GM19238 (cell line): Measurements from ENCODE around the gene SLC39A11.
"Not testable (repeated sequence)": the region's sequence is repeated elsewhere in the genome, so short reads cannot be mapped to it uniquely, and the experiment has no call there.

Experiments used
- DNase-seq: peaks from one replicate; pipeline ENCODE4 v3.0.0; 2011; ENCODE audit warnings: low spot score; ENCODE audit not compliant: insufficient read length

SLC39A11 gene

DNA sequence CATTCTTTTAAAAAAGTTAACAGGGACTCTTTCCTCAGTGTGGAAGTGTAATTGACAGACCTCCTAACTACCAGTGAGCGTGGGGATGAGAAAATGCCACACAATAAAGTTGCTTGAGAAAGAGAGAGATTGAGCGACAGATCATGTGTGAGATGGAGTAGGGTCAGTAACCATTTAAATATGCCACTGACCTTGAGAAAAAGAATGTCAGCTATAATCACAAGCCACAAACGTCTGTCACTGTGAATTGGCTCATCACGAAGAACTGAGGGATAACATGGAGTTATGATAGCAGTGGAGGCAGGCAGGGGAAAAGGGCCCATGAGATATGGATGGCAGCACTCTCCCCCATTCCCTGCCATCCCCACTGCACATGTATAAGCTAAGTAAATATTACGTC lies 253.9 kb downstream of the SLC39A11 start:
- no peak for DNase-seq

DNA sequence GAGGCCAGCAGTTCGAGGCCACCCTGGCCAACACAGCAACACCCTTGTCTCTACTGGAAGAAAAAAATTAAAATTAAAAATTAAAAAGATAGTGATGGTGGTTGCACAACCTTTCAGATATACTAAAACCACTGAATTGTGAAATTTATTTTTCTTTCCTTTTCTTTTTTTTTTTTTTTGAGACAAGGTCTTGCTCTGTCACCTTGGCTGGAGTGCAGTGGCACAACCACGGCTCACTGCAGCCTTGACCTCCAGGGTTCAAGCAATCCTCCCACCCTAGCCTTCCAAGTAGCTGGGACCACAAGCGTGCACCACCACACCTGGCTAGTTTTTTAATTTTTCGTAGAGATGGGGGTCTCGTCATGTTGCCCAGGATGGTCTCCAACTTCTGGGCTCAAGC lies 254.4 kb downstream of the SLC39A11 start:
- DNase-seq, result no peak

DNA sequence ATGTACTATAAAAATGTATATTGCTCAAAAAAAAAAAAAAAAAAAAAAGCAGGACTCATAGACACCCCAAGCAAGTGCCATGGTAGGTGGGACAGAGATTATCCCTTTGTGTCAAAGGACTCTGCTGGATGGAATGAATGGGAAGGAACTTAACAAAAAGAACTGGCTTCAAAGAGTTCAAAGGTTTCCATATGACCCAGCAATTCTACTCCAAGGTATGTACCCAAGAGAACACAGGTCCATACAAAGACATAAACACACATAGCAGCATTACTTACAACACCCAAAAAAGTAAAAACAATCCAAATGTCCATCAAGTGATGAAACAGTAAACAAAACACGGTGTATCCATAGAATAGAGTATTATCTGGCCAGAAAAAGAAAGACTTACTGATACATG lies 255.2 kb downstream of the SLC39A11 start:
- DNase-seq, result no peak

DNA sequence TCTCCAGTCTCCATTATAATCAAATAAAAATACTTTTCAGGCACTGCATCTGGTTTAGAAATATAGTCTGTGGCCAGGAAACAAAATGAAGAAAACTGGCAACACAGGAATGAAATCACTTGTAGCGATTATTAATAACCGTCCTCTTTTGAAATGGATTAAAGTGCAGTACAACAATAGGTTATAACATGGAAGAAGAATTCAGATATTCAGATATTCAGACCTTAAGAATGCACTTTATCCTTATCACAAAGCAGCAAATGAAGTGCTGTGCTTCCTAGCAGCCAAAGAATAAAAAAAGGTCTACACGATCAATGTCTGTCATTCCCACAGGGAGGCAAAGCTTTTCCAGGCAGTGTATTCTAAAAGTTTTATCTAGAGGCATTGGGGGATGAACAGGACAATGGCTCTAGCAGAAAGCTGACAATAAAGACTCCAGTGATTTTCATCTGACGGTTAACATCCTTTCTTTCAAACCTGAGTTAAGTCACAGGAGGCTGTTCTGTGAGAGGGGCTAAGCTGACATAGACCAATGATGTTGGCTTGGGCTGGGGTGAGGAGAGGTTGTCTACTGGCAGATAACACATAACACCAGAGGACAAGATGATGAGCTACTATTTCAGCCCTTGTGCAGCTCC lies 259.2 kb downstream of the SLC39A11 start:
- DNase-seq, result no peak

DNA sequence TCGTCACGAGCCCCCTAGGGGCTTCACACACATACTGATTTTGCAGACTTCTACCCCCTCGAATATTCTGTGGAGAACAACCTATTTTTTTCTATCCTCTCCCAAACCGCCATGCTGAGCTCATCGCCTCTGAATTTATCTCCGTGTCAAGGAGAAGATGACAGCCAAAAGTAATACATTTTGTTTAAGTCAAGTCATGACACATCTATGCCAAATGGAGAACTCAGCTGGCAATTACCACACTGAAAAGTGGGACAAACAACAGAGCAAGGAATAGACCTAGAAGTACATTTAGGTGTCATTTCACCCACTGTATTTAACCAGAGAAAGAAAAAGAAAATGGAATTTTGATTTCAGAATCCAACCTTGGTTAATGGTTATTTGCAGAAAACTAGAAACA lies 260.2 kb downstream of the SLC39A11 start:
- no peak for DNase-seq

DNA sequence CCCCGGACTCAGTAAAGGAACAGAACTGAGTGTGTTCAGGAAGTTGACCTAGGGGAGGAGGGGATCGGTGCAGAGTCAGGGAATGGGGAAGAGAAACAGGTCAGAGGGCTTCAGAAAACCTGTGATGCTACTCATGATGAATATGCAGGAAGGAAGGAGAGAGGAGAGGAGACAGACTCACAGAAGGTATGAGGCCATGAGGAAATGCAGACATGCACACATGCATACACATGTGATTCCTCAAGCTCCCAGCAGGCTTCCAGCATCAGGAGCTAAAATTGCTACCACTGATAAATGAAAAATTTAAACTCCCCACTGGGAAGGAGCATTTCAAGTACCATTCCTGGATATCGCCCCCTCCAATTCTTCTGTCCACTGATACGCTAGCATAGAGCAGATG lies 262.6 kb downstream of the SLC39A11 start:
- no peak for DNase-seq

DNA sequence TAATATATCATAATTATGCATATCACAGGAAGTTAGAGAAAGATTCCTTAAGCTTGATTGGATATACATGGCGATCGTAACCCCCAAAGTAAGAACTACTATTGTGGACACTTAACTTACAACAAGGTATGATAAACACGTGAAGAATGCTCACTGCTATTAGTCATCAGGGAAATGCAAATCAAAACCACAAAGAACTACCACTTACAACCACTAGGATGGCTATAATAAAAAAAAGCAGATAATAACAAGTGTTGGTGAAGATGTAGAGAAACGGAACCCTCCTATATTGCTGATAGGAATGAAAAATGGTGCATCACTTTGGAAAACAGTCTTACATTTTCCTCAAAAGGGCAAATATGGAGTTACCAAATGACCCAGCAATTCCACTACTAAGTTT lies 265.9 kb downstream of the SLC39A11 start:
- DNase-seq, result no peak

DNA sequence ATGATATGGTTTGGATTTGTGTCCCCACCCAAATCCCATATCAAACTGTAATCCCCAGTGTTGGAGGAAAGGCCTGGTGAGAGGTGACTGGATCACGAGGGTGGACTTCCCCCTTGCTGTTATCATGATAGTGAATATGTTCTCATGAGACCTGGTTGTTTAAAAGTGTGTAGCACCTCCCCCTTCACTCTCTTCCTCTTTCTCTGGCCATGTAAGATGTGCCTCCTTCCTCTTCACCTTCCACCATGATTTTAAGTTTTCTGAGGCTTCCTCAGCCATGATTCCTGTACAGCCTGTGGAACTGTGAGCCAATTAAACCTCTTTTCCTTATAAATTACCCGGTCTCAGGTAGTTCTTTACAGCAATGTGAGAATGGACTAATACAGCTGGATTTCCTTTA lies 266.4 kb downstream of the SLC39A11 start:
- DNase-seq, result not testable (repeated sequence)

DNA sequence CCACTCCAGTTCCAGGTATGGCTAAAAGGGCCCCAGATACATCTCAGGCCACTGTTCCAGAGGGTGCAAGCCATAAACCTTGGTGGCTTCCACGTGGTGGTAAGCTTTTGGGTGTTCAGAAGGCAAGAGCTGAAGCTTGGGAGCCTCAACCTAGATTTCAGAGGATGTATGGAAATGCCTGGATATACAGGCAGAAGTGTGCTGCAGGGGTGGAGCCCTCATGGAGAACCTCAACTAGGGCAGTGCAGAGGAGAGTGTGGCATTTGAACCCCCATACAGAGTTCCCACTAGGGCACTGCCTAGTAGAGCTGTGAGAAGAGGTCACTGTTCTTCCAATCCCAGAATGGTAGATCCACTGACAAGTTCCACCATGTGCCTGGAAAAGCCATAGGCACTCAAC lies 267.3 kb downstream of the SLC39A11 start:
- no peak for DNase-seq

DNA sequence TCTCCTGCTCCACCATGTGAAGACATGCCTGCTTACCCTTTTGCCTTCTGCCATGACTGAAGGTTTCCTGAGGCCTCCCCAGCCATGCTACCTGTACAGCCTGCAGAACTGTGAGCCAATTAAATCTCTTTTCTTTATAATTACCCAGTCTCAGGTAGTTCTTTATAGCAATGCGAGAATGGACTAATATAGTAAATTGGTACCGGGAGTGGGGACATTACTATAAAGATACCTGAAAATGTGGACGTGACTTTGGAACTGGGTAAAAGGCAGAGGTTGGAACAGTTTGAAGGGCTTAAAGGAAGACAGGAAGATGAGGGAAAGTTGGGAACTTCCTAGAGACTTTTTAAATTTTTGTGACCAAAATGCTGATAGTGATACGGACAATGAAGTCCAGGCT lies 268.2 kb downstream of the SLC39A11 start:
- not testable (repeated sequence) for DNase-seq

DNA sequence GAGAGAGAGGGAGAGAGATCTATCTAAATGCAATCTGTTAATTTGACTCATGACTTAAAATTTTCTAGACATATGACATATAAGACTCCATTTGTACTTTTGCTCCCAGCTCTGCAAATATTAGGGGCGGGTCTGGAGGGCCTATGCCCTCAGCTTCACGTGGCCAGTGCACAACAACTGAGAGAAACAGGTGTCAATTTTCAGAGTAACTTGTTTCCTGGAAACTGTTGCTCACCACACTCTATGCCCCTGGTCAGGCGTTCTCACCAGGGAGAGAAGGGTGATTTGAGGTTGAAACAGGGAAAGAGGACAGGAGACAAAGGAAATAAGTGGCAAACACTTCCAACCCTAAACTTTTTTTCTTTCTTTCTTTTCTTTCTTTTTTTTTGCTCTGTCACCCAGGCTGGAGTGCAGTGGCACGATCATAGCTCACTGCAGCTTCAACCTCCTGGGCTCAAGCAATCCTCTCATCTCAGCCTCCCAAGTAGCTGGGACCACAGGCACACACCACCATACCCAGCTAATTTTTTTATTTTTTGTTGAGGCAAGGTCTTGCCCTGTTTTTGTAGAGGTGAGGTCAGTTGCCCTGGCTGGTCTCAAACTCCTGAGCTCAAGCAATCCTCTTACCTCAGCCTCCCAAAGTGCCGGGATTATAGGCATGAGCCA lies 270.0 kb downstream of the SLC39A11 start:
- DNase-seq, result no peak

DNA sequence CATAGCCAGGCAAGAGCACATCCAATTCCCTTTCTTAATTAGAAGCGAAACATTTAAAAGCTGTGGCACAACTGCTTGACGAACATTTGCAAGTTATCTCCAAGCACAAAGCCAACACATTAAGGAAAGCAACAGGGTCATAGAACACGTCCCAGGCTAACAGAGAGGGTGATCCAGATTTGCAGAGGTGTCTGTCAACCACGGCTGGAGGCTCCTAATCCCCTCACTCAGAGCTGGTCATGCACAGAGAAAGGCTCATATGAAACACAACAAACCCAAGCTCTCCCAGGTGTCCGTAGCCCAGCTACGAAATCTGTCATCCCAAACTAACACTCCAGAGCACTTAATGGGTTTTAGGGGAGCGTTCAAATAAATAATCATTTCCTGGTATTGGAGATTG lies 276.1 kb downstream of the SLC39A11 start:
- no peak for DNase-seq

DNA sequence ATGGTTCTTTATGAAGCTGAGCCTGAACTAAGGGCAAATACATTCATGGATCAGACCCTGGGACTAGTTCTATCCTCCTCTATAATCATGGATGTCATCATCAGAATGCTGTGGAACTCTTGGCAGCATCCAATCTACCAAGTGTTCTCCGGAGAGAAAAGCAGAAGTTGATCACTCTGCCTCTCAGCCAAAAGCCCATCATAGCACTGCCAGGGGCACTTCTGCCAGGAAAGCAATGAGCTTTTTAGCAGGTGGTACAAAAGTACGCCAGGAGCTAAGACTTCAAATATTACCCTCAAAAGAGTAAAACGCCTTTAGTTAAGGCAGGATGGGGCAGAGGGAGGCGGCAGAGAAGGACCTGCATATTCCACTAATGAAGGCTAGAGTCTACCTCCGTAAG lies 279.0 kb downstream of the SLC39A11 start:
- no peak for DNase-seq

DNA sequence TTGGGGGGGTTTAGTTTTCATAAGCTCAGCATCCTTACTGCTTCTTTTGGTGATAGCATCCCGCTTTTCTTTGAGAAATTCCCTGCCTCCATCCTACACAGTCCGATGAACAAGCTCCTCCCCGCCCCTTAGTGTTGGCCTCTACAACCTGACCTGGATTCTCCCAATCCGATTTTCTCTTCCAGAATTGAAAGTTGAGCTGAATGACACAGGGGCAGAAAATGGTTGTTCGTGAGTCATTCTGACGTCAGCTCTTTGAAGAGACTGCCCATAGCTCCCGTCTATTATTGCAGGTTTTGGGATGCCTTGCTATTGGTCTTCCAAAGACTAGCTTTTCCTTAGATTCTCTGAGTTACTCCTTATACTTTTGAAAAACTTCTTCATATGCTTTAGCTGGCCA lies 279.7 kb downstream of the SLC39A11 start:
- DNase-seq, result no peak

DNA sequence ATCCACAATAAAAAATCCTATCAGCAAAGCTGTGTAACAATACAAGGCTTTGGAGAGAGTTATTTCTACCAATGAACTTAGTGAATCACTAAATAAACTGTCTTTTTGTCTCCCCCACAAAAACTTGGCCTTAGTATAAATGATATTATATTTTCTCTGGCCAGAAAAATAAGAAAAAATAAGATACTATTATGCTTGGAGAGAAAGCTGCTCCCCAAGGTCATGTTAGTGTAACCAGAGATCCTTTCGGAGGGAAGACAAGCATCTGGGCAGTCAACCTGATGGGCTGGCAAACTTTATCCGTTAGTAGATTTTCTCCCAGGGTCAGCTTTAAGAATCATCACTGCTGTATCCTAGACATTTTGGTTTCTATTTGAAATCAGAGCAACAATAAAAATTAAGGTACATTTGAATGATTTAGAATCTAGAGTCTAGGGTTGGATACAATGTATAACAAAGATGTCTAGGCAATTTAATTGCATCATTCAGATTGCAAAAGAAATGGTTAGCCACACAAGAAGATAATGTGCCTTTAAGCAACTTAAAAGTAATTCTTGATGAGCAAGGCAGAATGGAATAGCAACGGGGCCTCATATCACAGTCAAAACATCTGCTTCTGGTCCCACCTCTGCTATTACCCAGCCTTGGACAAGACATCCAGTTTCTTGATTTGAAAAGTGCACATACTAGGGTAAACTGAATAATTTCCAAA lies 280.4 kb downstream of the SLC39A11 start:
- no peak for DNase-seq

DNA sequence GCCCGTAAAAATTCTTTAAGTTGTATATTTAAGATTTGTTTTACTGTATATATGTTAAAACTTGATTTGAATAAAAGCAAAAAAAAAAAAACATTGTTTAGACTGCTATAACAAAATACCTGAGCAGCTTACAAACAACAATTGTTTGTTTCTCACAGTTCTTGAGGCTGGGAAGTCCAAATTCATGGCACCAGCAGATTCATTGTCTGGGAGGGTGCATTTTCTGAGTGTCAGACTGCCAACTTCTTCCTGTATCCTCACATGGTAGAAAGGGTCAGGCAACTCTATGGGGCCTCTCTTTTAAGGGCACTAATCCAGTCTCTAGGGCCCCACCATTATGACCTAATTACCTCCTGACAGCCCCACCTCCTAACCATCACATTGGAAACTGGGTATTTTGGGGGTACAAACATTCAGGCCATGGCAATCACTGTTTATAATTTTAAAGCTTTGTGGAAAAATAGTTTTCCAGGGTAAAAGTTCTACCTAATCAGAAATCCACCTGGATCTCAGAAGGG lies 281.4 kb downstream of the SLC39A11 start:
- no peak for DNase-seq

DNA sequence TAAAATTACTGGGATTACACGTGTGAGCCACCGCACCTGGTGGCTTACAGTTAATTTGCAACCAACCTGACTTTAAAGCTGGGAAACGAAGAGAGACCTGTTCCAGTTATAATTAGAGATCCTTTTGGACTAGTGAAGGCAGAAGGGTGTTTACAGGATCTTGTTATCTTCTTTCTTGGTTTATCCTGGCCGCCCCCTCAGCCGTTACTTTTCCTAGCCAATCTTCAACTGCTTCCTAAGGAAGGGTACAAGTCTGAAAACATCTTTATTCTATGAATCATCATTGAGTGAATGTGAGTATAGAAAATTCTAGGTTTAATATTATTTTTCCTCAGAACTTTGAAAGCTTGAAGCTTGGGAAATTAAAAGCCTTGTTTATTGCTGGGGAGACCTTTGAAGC lies 286.5 kb downstream of the SLC39A11 start:
- DNase-seq, result no peak

DNA sequence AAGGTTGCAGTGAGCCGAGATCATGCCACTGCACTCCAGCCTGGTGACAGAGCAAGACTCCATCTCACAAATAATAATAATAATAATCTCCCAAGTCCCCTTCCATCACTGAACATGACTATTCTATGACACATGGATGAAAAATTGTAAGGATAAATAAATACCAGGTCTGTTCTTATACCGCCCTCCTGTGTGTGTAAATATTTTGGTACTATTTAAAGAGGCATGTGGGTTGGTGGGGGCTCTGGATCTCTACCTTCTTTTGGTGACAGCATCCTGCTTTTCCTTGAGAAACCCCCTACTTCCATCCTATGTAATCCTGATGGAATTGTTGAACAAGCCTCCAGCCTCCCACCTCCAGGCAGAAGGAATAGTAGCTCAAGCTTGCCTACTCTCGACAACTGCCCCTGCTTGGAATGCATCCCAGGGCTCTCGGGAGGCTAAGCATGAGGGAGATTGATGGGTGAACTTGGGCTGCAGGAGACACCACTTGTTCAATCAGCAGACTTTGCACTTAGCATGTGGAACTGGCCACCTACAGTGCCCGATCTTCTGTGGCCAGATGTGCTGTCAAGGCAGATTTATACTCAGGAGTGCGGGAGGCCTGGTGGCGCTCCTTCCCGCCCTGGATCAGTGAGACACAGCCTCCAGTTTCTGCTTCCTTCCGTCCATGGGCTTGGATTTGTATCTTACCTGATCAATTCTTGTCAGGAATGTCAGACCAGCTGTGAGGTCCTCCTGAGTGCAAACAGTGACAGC lies 287.4 kb downstream of the SLC39A11 start:
- no peak for DNase-seq

DNA sequence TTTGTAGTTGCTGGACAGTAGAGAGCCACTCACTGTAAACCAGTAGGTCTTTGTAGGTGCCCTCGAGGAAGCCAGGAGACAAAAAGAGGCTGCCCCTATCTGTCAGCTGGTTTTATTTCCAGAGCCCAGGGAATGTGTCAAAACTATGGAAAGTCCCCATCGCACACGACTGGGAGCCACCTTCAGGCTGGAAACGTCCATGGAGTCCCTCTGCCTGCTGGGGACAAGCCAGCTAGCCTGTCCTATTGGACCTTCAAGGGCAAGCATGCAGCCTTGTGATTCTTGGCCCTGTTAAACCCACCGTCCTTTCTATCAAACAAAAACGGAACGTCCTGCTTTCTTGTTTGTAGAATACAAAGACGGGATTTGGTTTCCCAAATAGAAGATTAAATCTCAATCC lies 289.8 kb downstream of the SLC39A11 start:
- DNase-seq, result no peak

DNA sequence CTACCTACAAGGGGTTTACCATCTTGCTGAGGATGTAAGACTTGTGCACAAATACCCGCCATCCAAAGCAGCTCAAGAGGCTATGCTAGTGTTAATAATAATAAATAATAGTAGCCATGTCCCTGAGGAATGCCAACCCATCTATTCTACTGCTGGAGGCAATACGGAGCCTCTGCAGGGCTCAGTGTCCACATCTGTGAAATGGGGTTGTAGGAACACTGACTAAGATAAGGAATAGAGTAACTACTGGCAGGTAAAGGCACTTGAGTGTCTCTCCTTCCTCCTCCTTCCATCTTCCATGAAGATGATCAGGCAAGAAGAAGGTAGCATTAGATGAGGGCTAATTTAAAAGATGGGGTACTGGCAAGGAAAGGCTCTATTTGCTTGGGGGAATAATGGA lies 295.3 kb downstream of the SLC39A11 start:
- no peak for DNase-seq

DNA sequence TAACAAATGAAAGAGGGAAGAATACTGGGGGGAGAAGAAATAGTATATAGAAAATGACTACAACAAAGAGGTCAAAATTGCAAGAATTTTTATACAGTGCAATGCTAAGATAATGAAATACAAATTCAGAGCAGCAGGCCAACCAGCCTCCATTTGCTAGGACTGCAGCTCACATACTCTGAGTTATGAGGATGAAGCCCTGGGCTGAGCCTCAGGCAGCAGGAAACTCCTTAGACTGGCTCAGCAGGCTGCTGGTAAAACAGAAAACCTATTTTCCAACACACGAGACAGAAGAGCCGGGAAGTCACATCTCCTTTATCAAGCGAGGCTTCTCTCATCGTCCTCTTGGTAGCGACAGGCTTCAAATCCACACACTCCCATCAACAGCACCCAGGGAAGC lies 296.5 kb downstream of the SLC39A11 start:
- no peak for DNase-seq

DNA sequence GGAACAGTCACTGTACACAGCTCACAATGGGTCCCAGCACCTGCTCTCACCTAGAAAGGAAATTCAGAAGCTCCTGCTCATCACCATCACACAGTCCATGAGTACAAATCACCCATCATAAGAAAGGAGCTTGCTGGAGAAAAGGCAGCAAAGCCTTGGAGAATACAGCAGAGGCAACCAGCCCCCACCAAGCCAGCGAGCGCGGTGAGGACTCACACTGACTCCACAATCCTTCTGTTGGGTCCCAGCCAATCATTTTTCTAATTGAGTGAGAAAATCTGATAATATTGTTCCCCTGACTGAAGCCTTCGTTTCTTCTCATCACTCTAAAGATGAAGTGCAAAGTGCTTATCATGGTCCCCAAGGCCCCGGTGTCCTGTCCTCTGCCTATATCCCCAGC lies 298.3 kb downstream of the SLC39A11 start:
- no peak for DNase-seq
